C4-2B (cell line): ENCODE results near the gene SLC8A2.

Source experiments
- H3K27ac ChIP-seq: fragments of 450-650 bp; 2 replicates; pipeline ENCODE4 v1.5.1; 2017
- CTCF ChIP-seq: fragments of 450-650 bp; conservative IDR thresholded peaks from 2 replicates; pipeline ENCODE4 v1.5.1; 2017; ENCODE audit warnings: mild to moderate bottlenecking
- ZFX ChIP-seq: fragments of 450-650 bp; IDR thresholded peaks from 2 replicates; pipeline ENCODE4 v1.6.1; 2017

SLC8A2 gene

DNA sequence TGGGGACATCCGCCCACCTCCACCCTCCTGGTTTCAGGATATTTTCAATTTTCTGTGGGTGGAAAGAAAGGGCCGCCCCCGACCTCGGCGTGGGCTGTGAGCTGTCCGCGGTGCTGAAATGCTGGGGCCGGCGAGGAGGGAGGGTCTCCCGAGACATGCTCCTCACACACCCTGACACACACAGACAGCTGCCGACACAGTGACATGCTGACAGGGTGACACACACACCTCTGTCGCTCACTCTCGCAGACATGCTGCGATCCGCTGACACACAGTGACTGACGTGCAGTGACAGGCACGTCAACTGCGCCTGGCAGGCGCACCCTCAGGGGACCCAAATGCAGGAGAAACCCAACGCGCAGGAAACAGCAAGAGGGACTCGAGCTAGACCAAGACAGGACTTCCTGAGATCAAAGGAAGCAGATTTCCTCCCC is 27.3 kb downstream of the SLC8A2 start:
- TF ChIP-seq CTCF (no peak), ZFX (no peak)

DNA sequence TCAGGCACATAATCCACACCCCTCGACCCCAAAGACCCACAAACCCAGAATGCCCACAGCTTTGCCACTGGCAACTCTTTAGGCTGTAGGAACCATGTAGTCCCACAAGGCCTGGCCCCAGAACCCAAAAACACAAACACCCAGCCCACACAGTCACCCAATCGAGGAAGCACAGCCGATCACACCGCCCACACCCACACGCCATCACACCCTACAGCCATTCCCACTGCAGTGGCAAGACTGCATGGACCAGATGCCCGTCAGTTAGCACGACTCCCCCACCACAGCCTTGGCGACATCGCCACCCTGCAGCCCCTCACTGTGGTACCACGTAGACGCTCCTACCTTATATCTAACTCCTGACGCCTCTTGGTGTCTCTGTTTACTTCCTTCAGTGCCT is 28.4 kb downstream of the SLC8A2 start:
- no peak overlapping the region for H3K27ac ChIP-seq
- TF ChIP-seq ZFX, result no peak
- no peak for TF ChIP-seq CTCF

More for the DNA sequence above, 27.3 kb downstream of the SLC8A2 start:
- H3K27ac ChIP-seq, result no peak overlapping the region

DNA sequence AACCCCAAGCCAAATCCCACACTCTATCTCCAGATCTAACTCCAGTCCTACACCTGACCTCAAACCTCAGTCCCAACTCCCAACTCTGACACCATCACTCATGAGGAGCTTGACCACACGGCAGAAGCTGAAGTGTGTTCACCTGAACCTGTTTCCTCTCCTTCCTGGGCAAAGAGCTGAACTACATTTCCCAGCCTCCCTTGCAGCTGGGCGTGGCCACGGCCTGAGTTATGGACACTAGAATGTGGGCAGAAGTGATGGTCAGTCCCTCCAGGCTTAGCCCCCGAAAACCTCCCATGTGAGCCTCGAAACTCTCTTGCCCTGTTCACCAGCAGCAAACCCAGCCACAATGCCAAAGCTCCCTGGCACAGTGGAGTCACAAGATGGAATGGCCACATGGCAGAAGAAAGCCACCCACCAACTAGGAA is 32.9 kb downstream of the SLC8A2 start:
- TF ChIP-seq CTCF (no peak), ZFX (no peak)
- H3K27ac ChIP-seq, result no peak overlapping the region

- TF ChIP-seq CTCF (no peak), ZFX (no peak)
- no peak overlapping the region for H3K27ac ChIP-seq
These were observed 34.2 kb downstream of the SLC8A2 start for GRCh38 chr19:47437500-47437899.

DNA sequence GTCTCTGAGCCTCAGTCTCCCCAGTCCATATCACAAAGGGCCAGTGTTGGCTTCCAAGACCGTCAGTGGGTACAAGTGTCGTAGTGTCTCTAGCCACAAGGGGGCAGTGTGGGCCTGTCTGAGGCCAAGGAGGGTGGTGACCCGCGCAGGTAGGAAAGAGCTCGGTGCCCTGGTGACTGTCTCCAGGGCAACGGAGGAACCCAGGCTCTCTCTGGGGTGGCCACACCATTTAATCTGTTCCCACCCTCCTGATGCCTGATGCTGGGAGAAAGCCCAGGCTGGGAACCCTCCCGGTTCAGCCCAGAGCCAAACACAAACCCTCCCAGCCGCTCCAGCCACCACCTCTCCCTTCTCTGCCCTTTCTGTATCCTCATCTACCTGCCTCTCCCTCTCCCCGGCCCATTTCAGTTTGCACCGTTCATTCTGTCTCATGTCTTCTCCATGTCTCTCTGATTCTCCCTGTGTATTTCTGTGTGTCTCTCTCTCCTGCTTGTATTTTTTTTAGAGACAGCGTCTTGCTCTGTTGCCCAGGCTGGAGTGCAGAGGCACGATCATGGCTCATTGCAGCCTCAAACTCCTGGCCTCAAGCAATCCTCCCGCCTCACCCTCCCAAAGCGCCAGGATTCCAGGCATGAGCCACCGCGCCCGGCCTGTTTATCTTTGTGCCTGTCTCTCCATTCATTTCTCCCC is 34.8 kb downstream of the SLC8A2 start:
- peak; percentile 74 for TF ChIP-seq CTCF
- TF ChIP-seq ZFX, result no peak
- no peak overlapping the region for H3K27ac ChIP-seq

DNA sequence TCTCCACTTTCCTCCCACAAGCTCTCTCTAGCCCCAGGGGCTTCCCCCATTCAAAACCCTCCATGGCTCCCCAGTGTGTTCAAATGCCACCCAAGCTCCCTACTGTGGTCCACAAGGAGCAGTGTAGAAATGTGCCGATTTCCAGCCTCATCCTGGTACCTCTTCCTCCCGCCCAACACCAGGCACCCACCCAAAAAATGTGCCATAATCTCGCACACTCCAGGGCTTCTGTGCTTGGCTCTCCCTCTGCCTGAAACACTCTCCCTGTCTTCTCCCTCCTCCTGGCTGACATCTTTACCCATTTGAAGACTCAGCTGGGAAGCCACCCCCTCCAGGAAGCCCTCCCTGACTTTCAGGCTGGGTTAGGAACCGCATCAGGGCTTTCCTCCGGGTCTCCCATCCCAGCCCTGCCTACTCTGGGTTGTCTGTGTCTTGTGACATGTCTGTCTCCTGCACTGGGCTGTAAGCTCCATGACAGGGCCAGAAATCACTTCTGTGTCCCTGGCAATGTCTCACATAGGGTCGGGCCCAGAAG is 35.7 kb downstream of the SLC8A2 start:
- TF ChIP-seq ZFX, result no peak
- TF ChIP-seq CTCF, result no peak
- H3K27ac ChIP-seq, result no peak overlapping the region

DNA sequence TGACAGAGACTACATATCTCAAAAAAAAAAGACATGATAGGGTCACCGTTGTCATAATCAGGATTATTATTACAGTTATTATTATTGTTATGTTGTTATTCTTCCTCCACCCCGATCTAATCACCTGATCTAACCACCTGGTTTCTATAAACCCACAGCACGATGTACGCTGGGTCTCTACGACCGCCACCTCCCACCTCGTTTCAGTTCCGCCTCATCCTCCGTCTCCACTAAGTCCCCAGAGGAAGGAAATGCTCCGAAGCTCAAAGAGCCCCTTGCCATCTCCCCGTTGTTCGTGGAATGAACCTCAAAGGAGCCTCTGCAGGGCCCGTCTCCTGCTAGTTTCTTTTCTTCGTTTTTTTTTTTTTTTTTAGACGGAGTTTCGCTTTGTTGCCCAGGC is 36.5 kb downstream of the SLC8A2 start:
- no peak for TF ChIP-seq ZFX
- no peak for TF ChIP-seq CTCF

More for the DNA sequence above, 36.5 kb downstream of the SLC8A2 start:
- no peak overlapping the region for H3K27ac ChIP-seq
